HepG2 (cell line): ENCODE measurements around the gene OR5A1. TPM values are rescaled to one million over a fixed set of nuclear protein-coding genes. Genes with fewer than 3 reads are reported as not detected.

Source experiments
- ATAC-seq: fragments of 200-7000 bp; cut with Tn5 transposase; 3 replicates; pipeline ENCODE4 v1.9.1; 2020; ENCODE audit warnings: mild to moderate bottlenecking, moderate library complexity
- BruUV-seq: library from RNA; stranded (reverse); fragments of 400-500 nt; replicated peaks from 2 replicates; lab custom pipeline; 2021; lab: Mats Ljungman, UMichigan
- CTCF ChIA-PET: fragments of 300-600 bp; formaldehyde crosslinking; extraction: SDS; loops from one replicate; lab custom pipeline; 2021; ENCODE audit warnings: low total read pairs, inconsistent platforms, low intra/inter-chr PET ratio; lab: Yijun Ruan, JAX
- POLR2A ChIA-PET: fragments of 350-600 bp; sonication (Branson Sonifier 250); formaldehyde crosslinking; loops from one replicate; lab custom pipeline; 2020; ENCODE audit warnings: antibody characterized with exemption, inconsistent platforms; lab: Yijun Ruan, JAX
- DNase-seq: peaks from one replicate; pipeline ENCODE4 v3.0.0-alpha.2; 2015; ENCODE audit warnings: low spot score
- FAIRE-seq: peaks from 3 replicates; lab custom pipeline; 2011; peaks lifted over from hg19 to GRCh38; lab: Jason Lieb, UNC
- H2AFZ ChIP-seq: one replicate; pipeline ENCODE4 v1.6.1; 2011; ENCODE audit warnings: low read length, inconsistent platforms
- H3K27ac ChIP-seq: fragments of 300-600 bp; 3 replicates; pipeline ENCODE4 v1.8.0; 2011; ENCODE audit warnings: mixed run types, mild to moderate bottlenecking, mixed read lengths, low read length, inconsistent platforms; ENCODE audit not compliant: insufficient read depth; ENCODE audit errors: extremely low read length
- H3K27me3 ChIP-seq, 2 experiments: fragments of 200-600 bp in 1 of 2; 2 replicates in 1 of 2; 3 replicates in 1 of 2; pipeline versions ENCODE4 v1.6.0 to v1.8.0; 2011; ENCODE audit warnings: low read length in 2 of 2, mild to moderate bottlenecking in 2 of 2, moderate library complexity in 2 of 2, inconsistent platforms in 1 of 2; ENCODE audit not compliant: insufficient read depth in 2 of 2, control insufficient read depth in 1 of 2
- H3K36me3 ChIP-seq, 2 experiments: fragments of 200-600 bp in 1 of 2; replicated peaks in 1 of 2; 2 replicates in 1 of 2; 3 replicates in 1 of 2; pipeline versions ENCODE4 v1.5.1 to v1.8.0; 2011; ENCODE audit warnings: low read length in 2 of 2, inconsistent platforms in 1 of 2; ENCODE audit not compliant: insufficient read depth in 2 of 2, control insufficient read depth in 1 of 2
- H3K4me1 ChIP-seq: 2 replicates; pipeline ENCODE4 v1.5.1; 2012; ENCODE audit warnings: low read length, inconsistent platforms; ENCODE audit not compliant: insufficient read depth
- H3K4me2 ChIP-seq: 2 replicates; pipeline ENCODE4 v1.6.0; 2011; ENCODE audit warnings: low read depth, low read length, inconsistent platforms
- H3K4me3 ChIP-seq, 3 experiments: fragments of 200-600 bp in 1 of 3; sonication (generic), shearing (Covaris generic) in 1 of 3; replicated peaks in 1 of 3; 2 replicates each; pipeline ENCODE4 v1.5.1; 2011 to 2016; ENCODE audit warnings: low read length in 3 of 3, inconsistent platforms in 2 of 3, low read depth in 2 of 3, mild to moderate bottlenecking in 2 of 3, control low read depth in 1 of 3, mixed read lengths in 1 of 3; ENCODE audit not compliant: insufficient read depth in 1 of 3
- H3K79me2 ChIP-seq: one replicate; pipeline ENCODE4 v1.6.1; 2011; ENCODE audit warnings: low read length, inconsistent platforms; ENCODE audit not compliant: insufficient read depth
- H3K9ac ChIP-seq: 2 replicates; pipeline ENCODE4 v1.6.0; 2011; ENCODE audit warnings: mild to moderate bottlenecking, low read depth, low read length, inconsistent platforms; ENCODE audit not compliant: insufficient read depth
- H3K9me3 ChIP-seq: 2 replicates; pipeline ENCODE4 v1.5.1; 2012; ENCODE audit warnings: mild to moderate bottlenecking, low read length
- H4K20me1 ChIP-seq: 2 replicates; pipeline ENCODE4 v1.6.0; 2011; ENCODE audit warnings: inconsistent platforms, mild to moderate bottlenecking, low read length, moderate library complexity; ENCODE audit not compliant: insufficient read depth
- CERS6 ChIP-seq: sonication (generic); formaldehyde crosslinking; IDR thresholded peaks from 2 replicates; pipeline ENCODE4 v1.5.0; 2020; ENCODE audit warnings: missing genetic modification reagents
- DMTF1 ChIP-seq: sonication (generic); formaldehyde crosslinking; IDR thresholded peaks from 2 replicates; pipeline ENCODE4 v1.4.0; 2020; ENCODE audit warnings: mild to moderate bottlenecking, missing genetic modification reagents
- DR1 ChIP-seq: sonication (generic); formaldehyde crosslinking; IDR thresholded peaks from 2 replicates; pipeline ENCODE4 v1.8.0; 2021; ENCODE audit warnings: mild to moderate bottlenecking, missing genetic modification reagents, inconsistent platforms
- EEA1 ChIP-seq: sonication (generic); formaldehyde crosslinking; IDR thresholded peaks from 2 replicates; pipeline ENCODE4 v1.5.1; 2020; ENCODE audit warnings: mild to moderate bottlenecking, missing genetic modification reagents, borderline replicate concordance
- FOXC1 ChIP-seq: sonication (generic); formaldehyde crosslinking; IDR thresholded peaks from 2 replicates; pipeline ENCODE4 v1.8.0; 2022; ENCODE audit warnings: mild to moderate bottlenecking, missing genetic modification reagents, borderline replicate concordance
- LBX2 ChIP-seq: sonication (generic); formaldehyde crosslinking; IDR thresholded peaks from 2 replicates; pipeline ENCODE4 v1.5.0; 2020; ENCODE audit warnings: missing genetic modification reagents, mild to moderate bottlenecking, borderline replicate concordance
- NFIB ChIP-seq: sonication (generic); formaldehyde crosslinking; IDR thresholded peaks from 2 replicates; pipeline ENCODE4 v1.9.0; 2021; ENCODE audit warnings: missing genetic modification reagents, mild to moderate bottlenecking, borderline replicate concordance
- RFXAP ChIP-seq: sonication (generic); formaldehyde crosslinking; IDR thresholded peaks from 2 replicates; pipeline ENCODE4 v1.4.0; 2020; ENCODE audit warnings: missing genetic modification reagents, borderline replicate concordance
- YEATS2 ChIP-seq: sonication (generic); formaldehyde crosslinking; IDR thresholded peaks from 2 replicates; pipeline ENCODE4 v1.4.0; 2020; ENCODE audit warnings: missing genetic modification reagents, borderline replicate concordance
- ZMYM2 ChIP-seq: sonication (generic); formaldehyde crosslinking; IDR thresholded peaks from 2 replicates; pipeline ENCODE4 v1.8.0; 2022; ENCODE audit warnings: mild to moderate bottlenecking, missing genetic modification reagents
- ZNF383 ChIP-seq: sonication (generic); formaldehyde crosslinking; IDR thresholded peaks from 2 replicates; pipeline ENCODE4 v1.4.0; 2020; ENCODE audit warnings: missing genetic modification reagents, mild to moderate bottlenecking, borderline replicate concordance
- ZNF598 ChIP-seq: sonication (generic); formaldehyde crosslinking; IDR thresholded peaks from 2 replicates; pipeline ENCODE4 v1.5.1; 2020; ENCODE audit warnings: mild to moderate bottlenecking, missing genetic modification reagents, borderline replicate concordance
- ZNF784 ChIP-seq: sonication (generic); formaldehyde crosslinking; IDR thresholded peaks from 2 replicates; pipeline ENCODE4 v1.5.1; 2020; ENCODE audit warnings: missing genetic modification reagents, mild to moderate bottlenecking, borderline replicate concordance
- WGBS: methylation state at CpG from one replicate; pipeline ENCODE4 v1.1.6; 2017; ENCODE audit warnings: low lambda C conversion rate; 5-methylcytosine and 5-hydroxymethylcytosine counted together
- in situ Hi-C: cut with HindIII; loops from 2 replicates; pipeline ENCODE4 v1.10.0; 2017; ENCODE audit warnings: low pct_unique_long_range_greater_than_20kb; ENCODE audit not compliant: extremely low pct_ligation_motif_present
- intact Hi-C: fragments of 100-400 bp; cut with micrococcal nuclease; formaldehyde crosslinking; loops from one replicate; pipeline ENCODE4 v1.10.0; 2022; ENCODE audit not compliant: unreplicated experiment
- polyA plus RNA-seq, 8 experiments: library from polyadenylated mRNA; depleted of rRNA in 3 of 8; stranded (reverse) in 7 of 8; unstranded in 1 of 8; fragments of >200 nt; fragmentation: Illumina TruSeq in 4 of 8; extraction: Trizol in 4 of 8; gene quantifications; 2 replicates each; pipeline versions ENCODE4 v1.2.1 to v1.2.3, GENCODE V29; 2011 to 2016; ENCODE audit warnings: low read depth in 4 of 8, missing spikeins in 1 of 8, mixed read lengths in 1 of 8; ENCODE audit not compliant: insufficient read depth in 1 of 8
- total RNA-seq, 5 experiments: library from RNA; depleted of rRNA; stranded (reverse); fragments of >200 nt; fragmentation: Illumina TruSeq; extraction: Trizol; gene quantifications; 2 replicates each; pipeline ENCODE4 v1.2.3, GENCODE V29; 2016; ENCODE audit warnings: low read depth in 1 of 5

Gene OR5A1
- total and polyA plus RNA-seq, 2 of the 13 experiments (the other 11 are each of a cell fraction or from before 2014, with no cell fraction given), result not detected

GRCh38 chr11:59448484-59448883 lies 12.2 kb downstream of the OR5A1 start:
- DNase-seq, result no peak
- Histone ChIP-seq H3K4me2 (no peak overlapping the region), H3K27ac (no peak overlapping the region), H3K79me2 (no peaks in the 10 kb centered on the region), H3K4me1 (no peaks in the 10 kb centered on the region), H3K27me3 (no peaks in the 10 kb centered on the region), H3K9ac (no peak overlapping the region), H3K36me3 (no peaks in the 10 kb centered on the region), H3K9me3 (no peaks in the 10 kb centered on the region), H3K4me3 (no peak overlapping the region), H2AFZ (no peak overlapping the region), H4K20me1 (no peaks in the 10 kb centered on the region)
- no TSS peak for BruUV-seq
- no peak for ATAC-seq
- ChIA-PET CTCF (no interaction called here), POLR2A (no interaction called here)
- WGBS, result 3% methylated on average over 2 of the region's 2 CpGs
- no peak for TF ChIP-seq YEATS2 (CRISPR knock-in tag)
- TF ChIP-seq RFXAP (CRISPR knock-in tag), result no peak
- TF ChIP-seq ZNF598 (CRISPR knock-in tag), result no peak
- TF ChIP-seq ZNF383 (CRISPR knock-in tag), result no peak
- TF ChIP-seq NFIB (CRISPR knock-in tag), result no peak
- no peak for TF ChIP-seq FOXC1
- TF ChIP-seq CERS6 (CRISPR knock-in tag), result no peak
- no peak for TF ChIP-seq EEA1 (CRISPR knock-in tag)
- TF ChIP-seq ZMYM2, result no peak
- no peak for TF ChIP-seq ZNF784 (CRISPR knock-in tag)
- no peak for TF ChIP-seq DR1
- no peak for TF ChIP-seq DMTF1
- no peak for TF ChIP-seq LBX2
- intact Hi-C loops (no loop called here), in situ Hi-C loops (no loop called here)
- FAIRE-seq, result no peak
